Measurements from ENCODE around the gene PDE12. TPM values are rescaled to one million over a fixed set of nuclear protein-coding genes. Genes with fewer than 3 reads are reported as not detected.
A peak's percentile ranks its signal among the peaks of the same experiment; 100 is the strongest.

Gene PDE12
- total and polyA plus RNA-seq, 2 donors (not counting 3 experiments of a cell fraction or from before 2014, with no cell fraction given): 12.8 to 20.4 TPM

DNA sequence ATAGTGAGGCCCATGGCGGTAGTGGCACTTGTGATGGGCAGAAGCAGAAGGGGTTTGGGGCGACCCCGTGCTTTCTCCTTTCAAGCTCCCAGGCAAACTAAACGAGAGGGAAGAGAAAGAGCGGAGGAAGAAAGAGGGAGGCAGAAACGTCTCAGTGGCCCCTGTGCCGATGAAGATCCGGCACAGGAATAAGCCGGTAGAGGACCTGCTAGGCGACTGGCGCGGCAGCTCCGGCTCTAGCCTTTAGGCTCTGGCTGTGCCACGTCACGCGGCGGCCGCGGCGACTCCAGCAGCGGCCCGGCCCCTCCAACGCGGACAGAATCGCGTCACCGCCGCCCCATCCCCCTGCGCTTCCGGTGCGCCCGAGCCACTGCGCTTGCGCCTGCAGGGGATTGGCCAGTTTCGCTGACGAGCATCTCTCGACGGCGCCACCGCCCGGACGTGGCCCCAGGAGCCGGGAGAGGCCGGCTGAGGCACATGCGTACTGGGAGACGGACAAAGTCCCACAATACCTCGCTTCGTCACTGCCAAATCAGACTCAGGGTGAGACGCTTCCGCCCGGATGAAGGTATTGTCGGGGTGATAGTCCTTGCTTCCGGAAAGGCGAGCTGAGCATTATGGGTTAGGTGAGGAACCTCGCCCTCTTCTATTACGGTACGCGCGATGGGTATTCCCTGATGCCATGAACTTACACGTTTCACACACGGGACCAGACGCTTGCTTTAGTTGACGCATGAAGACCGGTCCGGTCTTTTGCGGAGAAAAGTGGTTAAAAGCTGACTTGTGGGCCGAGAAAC lies 41.3 kb downstream of the PDE12 start, which contains the start of gene ARF4:
ARF4 (minus strand) TSS at position 218 of the 797 bp plus-strand sequence; CDS start at position 14, 204 bp downstream.
- BruUV-seq (replicated peaks): no TSS peak
- DNase-seq (ENCODE audit: low read depth, low spot score) (peak; percentile 100), FAIRE-seq (peak; percentile 99)
- POLR2A ChIA-PET: interaction anchor here (0.6 to 2.3 kb wide), 7 partner anchors 11 to 594 kb away, joined by 3 to 11 read pairs (median 3); partner anchors contain the start of genes PDE12 and SLMAP
- Histone ChIP-seq H3K27ac (ENCODE audit: insufficient read depth, low read depth, low read length) (peak within 1 kb of the TSS; percentile 99), H4K20me1 (replicated peaks; ENCODE audit: control insufficient read depth, extremely low read depth, insufficient read depth, low read length) (peaks cover 17% of the 10 kb centered on the region), H3K4me3 (replicated peaks in 1 of 3; ENCODE audit: insufficient read depth in 1 of 3, low read depth in 1 of 3, low read length in 3 of 3) (peak within 1 kb of the TSS; percentile 82 to 93 (median 86)), H3K9me1 (replicated peaks; ENCODE audit: control insufficient read depth, extremely low read depth, insufficient read depth, low read length) (no peaks in the 10 kb centered on the region), H3K36me3 (ENCODE audit: control insufficient read depth in 2 of 2, extremely low read depth in 1 of 2, insufficient read depth in 2 of 2, low read length in 2 of 2) (no peaks in the 10 kb centered on the region), H3K79me2 (ENCODE audit: control insufficient read depth, insufficient read depth, low read length) (peaks cover 47% of the 10 kb centered on the region), H3K9me3 (replicated peaks; ENCODE audit: control insufficient read depth, insufficient read depth, low read length) (no peaks in the 10 kb centered on the region), H3K4me1 (ENCODE audit: control insufficient read depth, extremely low read depth, insufficient read depth, low read length) (peaks cover 34% of the 10 kb centered on the region), H3K9ac (replicated peaks; ENCODE audit: extremely low read depth, insufficient read depth, low read length) (peak within 1 kb of the TSS; percentile 99), H3K4me2 (ENCODE audit: insufficient read depth, low read length) (peak within 1 kb of the TSS; percentile 98), H3K27me3 (ENCODE audit: control insufficient read depth in 2 of 2, insufficient read depth in 2 of 2, low read length in 2 of 2) (no peaks in the 10 kb centered on the region), H2AFZ (ENCODE audit: low read depth, low read length) (peak within 1 kb of the TSS; percentile 61)
- TF ChIP-seq GATA2 (IDR thresholded peaks at IDR 0.05; ENCODE audit: insufficient read depth, insufficient read length, low read depth, low read length) (no peak), JUN (IDR thresholded peaks at IDR 0.05; ENCODE audit: borderline replicate concordance, insufficient read depth, insufficient read length, low read depth) (peak; percentile 47), MYC (IDR thresholded peaks at IDR 0.05; ENCODE audit: low read depth, low read length) (peak; percentile 62), FOS (IDR thresholded peaks at IDR 0.05; ENCODE audit: borderline replicate concordance, insufficient read depth, low read length) (peak; percentile 33), POLR2AphosphoS5 (IDR thresholded peaks at IDR 0.05; ENCODE audit: insufficient read depth, low read depth, low read length) (peak; percentile 99), POLR2A (IDR thresholded peaks at IDR 0.05; ENCODE audit: low read depth, low read length) (peak; percentile 98), EZH2 (IDR thresholded peaks at IDR 0.05; ENCODE audit: borderline replicate concordance, low read depth, low read length, severe bottlenecking) (no peak)
- TF ChIP-seq, protein P1, sequence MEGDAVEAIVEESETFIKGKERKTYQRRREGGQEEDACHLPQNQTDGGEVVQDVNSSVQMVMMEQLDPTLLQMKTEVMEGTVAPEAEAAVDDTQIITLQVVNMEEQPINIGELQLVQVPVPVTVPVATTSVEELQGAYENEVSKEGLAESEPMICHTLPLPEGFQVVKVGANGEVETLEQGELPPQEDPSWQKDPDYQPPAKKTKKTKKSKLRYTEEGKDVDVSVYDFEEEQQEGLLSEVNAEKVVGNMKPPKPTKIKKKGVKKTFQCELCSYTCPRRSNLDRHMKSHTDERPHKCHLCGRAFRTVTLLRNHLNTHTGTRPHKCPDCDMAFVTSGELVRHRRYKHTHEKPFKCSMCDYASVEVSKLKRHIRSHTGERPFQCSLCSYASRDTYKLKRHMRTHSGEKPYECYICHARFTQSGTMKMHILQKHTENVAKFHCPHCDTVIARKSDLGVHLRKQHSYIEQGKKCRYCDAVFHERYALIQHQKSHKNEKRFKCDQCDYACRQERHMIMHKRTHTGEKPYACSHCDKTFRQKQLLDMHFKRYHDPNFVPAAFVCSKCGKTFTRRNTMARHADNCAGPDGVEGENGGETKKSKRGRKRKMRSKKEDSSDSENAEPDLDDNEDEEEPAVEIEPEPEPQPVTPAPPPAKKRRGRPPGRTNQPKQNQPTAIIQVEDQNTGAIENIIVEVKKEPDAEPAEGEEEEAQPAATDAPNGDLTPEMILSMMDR (IDR thresholded peaks at IDR 0.05; ENCODE audit: extremely low read depth in 1 of 2, insufficient read depth in 1 of 2, low read depth in 1 of 2, low read length in 2 of 2): peak in 1 of 2 donors; percentile 41
- TF ChIP-seq, protein P2, sequence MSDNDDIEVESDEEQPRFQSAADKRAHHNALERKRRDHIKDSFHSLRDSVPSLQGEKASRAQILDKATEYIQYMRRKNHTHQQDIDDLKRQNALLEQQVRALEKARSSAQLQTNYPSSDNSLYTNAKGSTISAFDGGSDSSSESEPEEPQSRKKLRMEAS (IDR thresholded peaks at IDR 0.05; ENCODE audit: insufficient read depth, insufficient read length): peak; percentile 43
- CTCF ChIA-PET: interaction anchor here (0.9 to 4.5 kb wide), 5 partner anchors 14 to 428 kb away, joined by 3 to 27 read pairs (median 4); no protein-coding TSS in a partner anchor
- dilution Hi-C loops (cut with MboI; ENCODE audit: extremely low pct_ligation_motif_present, low sequenced_read_pairs) (no loop called here), intact Hi-C loops (cut with micrococcal nuclease) (loop anchor here (1.0 to 5.0 kb wide), 9 partner anchors 35 to 487 kb away; partner anchors contain the start of genes APPL1, PDE12 and SLMAP)
